Tibial nerve (tissue), 4 donors: ENCODE results near the gene BRINP2. TPM values are rescaled to one million over a fixed set of nuclear protein-coding genes. Genes with fewer than 3 reads are reported as not detected.

ENCODE experiments used
- DNase-seq, 2 donors: peaks; one replicate each; pipeline ENCODE4 v3.0.0-alpha.2; 2019; ENCODE audit warnings: low spot score in 2 of 2
- H3K27ac ChIP-seq, 4 donors: fragments of 200-600 bp; sonication (generic) in 3 of 4; one replicate each; pipeline ENCODE4 v1.5.1; 2017 to 2019; ENCODE audit warnings: mild to moderate bottlenecking in 1 of 4
- H3K27me3 ChIP-seq, 2 donors: fragments of 200-600 bp; sonication (generic) in 1 of 2; one replicate each; pipeline versions ENCODE4 v1.5.1 to v1.6.0; 2017 to 2019
- H3K36me3 ChIP-seq, 3 donors: fragments of 200-600 bp; sonication (generic); one replicate each; pipeline ENCODE4 v1.5.1; 2018 to 2019
- H3K4me1 ChIP-seq, 4 donors: fragments of 200-600 bp; sonication (generic) in 3 of 4; one replicate each; pipeline ENCODE4 v1.5.1; 2017 to 2019
- H3K4me3 ChIP-seq, 4 donors: fragments of 200-600 bp; sonication (generic) in 3 of 4; one replicate each; pipeline ENCODE4 v1.5.1; 2017 to 2019; ENCODE audit warnings: mild to moderate bottlenecking in 1 of 4, moderate library complexity in 1 of 4
- H3K9me3 ChIP-seq, 4 donors: fragments of 200-600 bp; sonication (generic) in 3 of 4; one replicate each; pipeline ENCODE4 v1.5.1; 2017 to 2019
- EP300 ChIP-seq, 2 donors: sonication (generic); formaldehyde crosslinking; IDR thresholded peaks; one replicate each; pipeline ENCODE4 v1.6.1; 2017; ENCODE audit warnings: antibody characterized with exemption in 2 of 2, mild to moderate bottlenecking in 1 of 2
- POLR2A ChIP-seq, 2 donors: fragments of 450-650 bp; IDR thresholded peaks; one replicate each; pipeline ENCODE4 v1.6.1; 2017; ENCODE audit warnings: antibody characterized with exemption in 2 of 2, mild to moderate bottlenecking in 2 of 2, moderate library complexity in 2 of 2
- WGBS, 2 donors: methylation state at CpG; one replicate each; pipeline ENCODE4 v1.1.5; 2018; 5-methylcytosine and 5-hydroxymethylcytosine counted together
- total RNA-seq, 4 donors: library from RNA; depleted of rRNA; stranded (reverse); fragments of >200 nt; gene quantifications; one replicate each; pipeline ENCODE4 v1.1.0, GENCODE V29; 2016
- TF ChIP-seq, protein P1 (sequence below), 5 experiments: fragments of 200-600 bp in 3 of 5; fragments of 450-650 bp in 2 of 5; sonication (generic) in 3 of 5; IDR thresholded peaks; one replicate each; pipeline ENCODE4 v1.5.1; 2016 to 2019; ENCODE audit warnings: antibody characterized with exemption in 5 of 5, mild to moderate bottlenecking in 3 of 5, moderate library complexity in 2 of 5

BRINP2 gene
- total RNA-seq, 4 donors from 2014 or later: not detected

DNA sequence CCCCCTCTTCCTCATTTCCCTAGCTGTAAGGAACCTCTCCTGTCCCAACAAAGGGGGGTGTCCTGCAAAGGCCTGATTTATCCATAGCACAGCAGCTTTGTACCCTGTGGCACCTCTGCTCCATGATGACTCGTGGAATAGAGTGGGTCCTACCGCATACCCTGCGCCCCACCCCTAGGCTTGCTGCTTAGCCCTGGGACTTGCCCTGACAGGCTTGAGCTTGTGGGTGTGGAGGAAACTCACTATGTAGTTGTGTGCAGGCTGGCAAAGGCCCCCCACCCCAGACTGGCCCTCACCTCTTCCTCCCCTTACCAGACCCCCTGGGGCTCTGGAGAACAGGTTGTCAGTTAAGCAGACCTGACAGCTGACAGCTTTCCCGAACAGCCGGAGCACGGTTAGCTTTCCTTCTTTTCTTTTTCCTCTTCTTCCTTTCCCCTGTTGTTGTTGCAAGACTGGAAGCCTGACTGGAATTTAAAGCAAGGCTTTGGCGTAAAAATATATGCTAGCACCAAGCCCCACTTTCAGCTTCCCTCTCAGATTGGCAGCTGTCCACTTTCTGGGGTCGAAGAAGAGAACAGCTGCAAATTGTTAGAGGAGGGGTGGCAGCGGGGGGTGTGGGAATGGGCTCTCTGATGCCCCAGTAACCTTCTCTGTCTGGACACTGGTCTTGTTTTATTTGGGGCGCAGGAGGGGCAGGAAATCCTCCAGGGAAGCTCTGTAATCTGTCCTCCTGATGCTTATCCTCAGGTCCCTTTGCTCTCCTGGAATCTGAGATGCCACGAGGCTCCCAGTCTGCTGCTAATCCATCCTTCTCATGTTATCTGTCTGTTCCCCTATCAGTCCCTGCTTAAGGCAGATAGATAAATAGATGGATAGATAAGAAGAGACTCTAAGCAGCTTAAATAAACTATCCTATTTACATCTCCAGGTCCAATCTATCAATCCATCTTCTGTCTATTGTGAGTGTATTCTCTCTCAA, 134.6 kb downstream of the BRINP2 start:
- Histone ChIP-seq H3K4me1 (peaks cover 0 to 11% (median 4%) of the 10 kb centered on the region in 4 donors), H3K27me3 (no peaks in the 10 kb centered on the region), H3K36me3 (no peaks in the 10 kb centered on the region), H3K9me3 (no peaks in the 10 kb centered on the region), H3K4me3 (no peak overlapping the region), H3K27ac (no peak overlapping the region)
- DNase-seq: no peak
- TF ChIP-seq EP300 (IDR thresholded peaks at IDR 0.05) (no peak), POLR2A (IDR thresholded peaks at IDR 0.05) (no peak)
- TF ChIP-seq, protein P1, sequence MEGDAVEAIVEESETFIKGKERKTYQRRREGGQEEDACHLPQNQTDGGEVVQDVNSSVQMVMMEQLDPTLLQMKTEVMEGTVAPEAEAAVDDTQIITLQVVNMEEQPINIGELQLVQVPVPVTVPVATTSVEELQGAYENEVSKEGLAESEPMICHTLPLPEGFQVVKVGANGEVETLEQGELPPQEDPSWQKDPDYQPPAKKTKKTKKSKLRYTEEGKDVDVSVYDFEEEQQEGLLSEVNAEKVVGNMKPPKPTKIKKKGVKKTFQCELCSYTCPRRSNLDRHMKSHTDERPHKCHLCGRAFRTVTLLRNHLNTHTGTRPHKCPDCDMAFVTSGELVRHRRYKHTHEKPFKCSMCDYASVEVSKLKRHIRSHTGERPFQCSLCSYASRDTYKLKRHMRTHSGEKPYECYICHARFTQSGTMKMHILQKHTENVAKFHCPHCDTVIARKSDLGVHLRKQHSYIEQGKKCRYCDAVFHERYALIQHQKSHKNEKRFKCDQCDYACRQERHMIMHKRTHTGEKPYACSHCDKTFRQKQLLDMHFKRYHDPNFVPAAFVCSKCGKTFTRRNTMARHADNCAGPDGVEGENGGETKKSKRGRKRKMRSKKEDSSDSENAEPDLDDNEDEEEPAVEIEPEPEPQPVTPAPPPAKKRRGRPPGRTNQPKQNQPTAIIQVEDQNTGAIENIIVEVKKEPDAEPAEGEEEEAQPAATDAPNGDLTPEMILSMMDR (IDR thresholded peaks at IDR 0.05): no peak
- WGBS, 2 donors: 39 to 40% methylated on average over 11 of the region's 11 CpGs

DNA sequence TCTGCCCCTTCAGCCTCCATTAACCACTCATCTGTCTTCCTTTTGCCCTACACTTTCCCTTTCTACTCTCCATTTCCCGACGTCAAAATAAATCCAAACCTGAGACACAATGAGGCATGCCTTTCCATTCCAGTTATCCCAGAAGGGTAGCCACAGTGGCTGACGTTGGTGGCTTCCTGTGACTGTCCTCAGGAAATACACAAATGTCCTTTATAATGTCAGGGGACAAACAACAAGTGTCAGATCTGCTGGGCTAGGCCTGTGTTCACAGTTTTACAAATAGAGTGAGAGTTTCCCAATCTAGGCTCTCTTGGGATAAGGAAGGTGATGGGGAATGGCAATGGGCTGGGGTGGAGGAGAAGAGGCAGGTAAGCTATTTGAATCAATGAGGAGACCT, 135.3 kb downstream of the BRINP2 start:
- H3K4me1 ChIP-seq: peaks cover 0 to 15% (median 5%) of the 10 kb centered on the region in 4 donors
- DNase-seq: no peak
- H3K9me3 ChIP-seq: no peaks in the 10 kb centered on the region
- no peak overlapping the region for H3K4me3 ChIP-seq
- TF ChIP-seq EP300 (IDR thresholded peaks at IDR 0.05): no peak
- TF ChIP-seq, protein P1 (IDR thresholded peaks at IDR 0.05): no peak
- TF ChIP-seq POLR2A (IDR thresholded peaks at IDR 0.05): no peak
- no peaks in the 10 kb centered on the region for H3K27me3 ChIP-seq
- 33 to 44% methylated on average over 3 of the region's 3 CpGs for WGBS, 2 donors
- no peak overlapping the region for H3K27ac ChIP-seq
- H3K36me3 ChIP-seq: no peaks in the 10 kb centered on the region

DNA sequence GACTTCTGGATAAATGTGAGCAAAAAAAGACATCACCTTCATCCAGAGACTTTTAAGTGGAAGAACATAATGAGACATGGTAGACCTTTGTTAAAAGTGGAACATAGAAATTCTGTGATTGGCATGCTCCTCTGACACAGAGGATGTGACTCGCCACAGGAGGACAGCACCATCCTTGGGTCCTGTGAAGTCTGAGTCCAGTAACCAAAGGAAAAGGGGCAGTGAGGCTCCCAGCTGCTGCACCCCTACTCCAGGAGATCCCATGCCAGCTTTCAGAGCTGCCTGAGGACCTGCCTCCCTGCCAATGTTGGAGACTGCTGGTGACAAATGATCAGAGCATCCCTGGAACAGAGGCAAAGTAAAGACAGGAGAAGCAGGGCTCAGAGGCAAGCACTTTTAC, 136.2 kb downstream of the BRINP2 start:
- Histone ChIP-seq H3K4me1 (peaks cover 0 to 23% (median 5%) of the 10 kb centered on the region in 4 donors), H3K9me3 (no peaks in the 10 kb centered on the region), H3K4me3 (no peak overlapping the region), H3K27me3 (no peaks in the 10 kb centered on the region), H3K27ac (no peak overlapping the region), H3K36me3 (no peaks in the 10 kb centered on the region)
- TF ChIP-seq, protein P1 (IDR thresholded peaks at IDR 0.05): no peak
- no peak for TF ChIP-seq EP300 (IDR thresholded peaks at IDR 0.05)
- TF ChIP-seq POLR2A (IDR thresholded peaks at IDR 0.05): no peak
- no peak for DNase-seq
- 83 to 95% methylated on average over 1 of the region's 1 CpG for WGBS, 2 donors

DNA sequence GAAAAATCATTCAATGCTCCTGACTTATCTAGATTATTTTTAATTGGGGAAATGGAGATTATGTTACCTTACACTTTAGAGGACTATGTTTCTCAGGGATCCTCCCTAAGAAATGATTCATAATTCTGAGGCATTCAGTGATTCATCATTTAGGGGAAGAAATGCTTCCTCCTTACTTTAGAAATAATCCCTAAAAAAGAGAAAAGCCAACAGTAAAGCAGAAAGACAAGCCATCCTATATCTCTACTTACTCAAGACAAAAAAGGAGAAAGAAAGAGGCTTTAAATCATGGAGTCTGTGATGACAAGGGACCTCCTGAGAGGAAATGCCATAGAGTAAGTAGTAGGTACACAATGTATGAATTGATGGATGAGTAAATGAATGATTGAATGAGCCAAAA, 137.0 kb downstream of the BRINP2 start:
- peaks cover 0 to 23% (median 5%) of the 10 kb centered on the region in 4 donors for H3K4me1 ChIP-seq
- no peak overlapping the region for H3K4me3 ChIP-seq
- DNase-seq: no peak
- H3K27ac ChIP-seq: no peak overlapping the region
- no peaks in the 10 kb centered on the region for H3K9me3 ChIP-seq
- TF ChIP-seq POLR2A (IDR thresholded peaks at IDR 0.05) (no peak), EP300 (IDR thresholded peaks at IDR 0.05) (no peak)
- TF ChIP-seq, protein P1 (IDR thresholded peaks at IDR 0.05): no peak
- H3K27me3 ChIP-seq: no peaks in the 10 kb centered on the region
- H3K36me3 ChIP-seq: no peaks in the 10 kb centered on the region

DNA sequence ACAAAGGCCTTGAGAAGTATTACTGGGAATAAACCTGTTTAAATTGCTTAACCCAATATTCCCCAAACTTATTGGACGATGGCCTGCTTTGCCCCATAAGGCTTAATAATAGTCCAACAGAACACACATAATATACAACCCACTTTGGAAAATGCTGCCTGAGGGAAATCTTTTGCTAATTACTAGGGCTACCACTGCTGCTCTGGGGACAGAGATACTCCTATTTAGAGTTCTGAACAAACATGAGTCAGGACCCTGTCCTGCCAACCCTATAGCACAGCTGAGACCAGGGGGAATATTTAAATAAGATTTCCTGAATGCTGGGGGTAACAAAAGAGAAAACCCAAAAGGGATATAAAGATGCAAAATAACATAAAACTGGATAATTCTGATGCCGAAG, 139.1 kb downstream of the BRINP2 start:
- H3K27ac ChIP-seq: peak overlapping the region in 3 of 4 donors; percentile 30 to 84 (median 60)
- TF ChIP-seq POLR2A (IDR thresholded peaks at IDR 0.05): no peak
- TF ChIP-seq EP300 (IDR thresholded peaks at IDR 0.05): no peak
- TF ChIP-seq, protein P1 (IDR thresholded peaks at IDR 0.05): no peak
- H3K4me1 ChIP-seq: peaks cover 0 to 23% (median 5%) of the 10 kb centered on the region in 4 donors
- no peaks in the 10 kb centered on the region for H3K9me3 ChIP-seq
- no peaks in the 10 kb centered on the region for H3K27me3 ChIP-seq
- H3K4me3 ChIP-seq: no peak overlapping the region
- WGBS, 2 donors: 30 to 32% methylated on average over 2 of the region's 2 CpGs
- no peaks in the 10 kb centered on the region for H3K36me3 ChIP-seq
- no peak for DNase-seq
